Activated B cell treated with CpG ODN at 0.5 μM for 24 hours (primary cell): ENCODE results near the gene SLC6A19. TPM values are rescaled to one million over a fixed set of nuclear protein-coding genes. Genes with fewer than 3 reads are reported as not detected.

ENCODE experiments used
- ATAC-seq: fragments of 200-7000 bp; cut with Tn5 transposase; one replicate; pipeline ENCODE4 v1.10.0; 2021; ENCODE audit warnings: low read depth, mild to moderate bottlenecking, moderate library complexity
- CTCF ChIA-PET: fragments of 350-600 bp; sonication (Branson Sonifier 250); formaldehyde crosslinking; loops from one replicate; lab custom pipeline; 2021; ENCODE audit warnings: antibody characterized with exemption; lab: Charles Lee
- POLR2A ChIA-PET: fragments of 350-600 bp; sonication (Branson Sonifier 250); formaldehyde crosslinking; loops from one replicate; lab custom pipeline; 2021; ENCODE audit warnings: antibody characterized with exemption; lab: Charles Lee
- DNase-seq: peaks from one replicate; pipeline ENCODE4 v3.0.0; 2022
- H3K27ac Mint-ChIP-seq: one replicate; pipeline ENCODE4 v1.8.0; 2020; ENCODE audit warnings: mixed read lengths
- H3K27me3 Mint-ChIP-seq: one replicate; pipeline ENCODE4 v1.8.0; 2021; ENCODE audit warnings: mixed read lengths
- H3K36me3 Mint-ChIP-seq: one replicate; pipeline ENCODE4 v1.8.0; 2021; ENCODE audit warnings: low read depth, mixed read lengths
- H3K4me1 Mint-ChIP-seq: one replicate; pipeline ENCODE4 v1.8.0; 2021; ENCODE audit warnings: mixed read lengths
- H3K4me3 Mint-ChIP-seq: one replicate; pipeline ENCODE4 v1.8.0; 2020; ENCODE audit warnings: mild to moderate bottlenecking, mixed read lengths
- H3K9me3 Mint-ChIP-seq: one replicate; pipeline ENCODE4 v1.8.0; 2020; ENCODE audit warnings: mixed read lengths
- CTCF ChIP-seq: fragments of 200-600 bp; IDR thresholded peaks from one replicate; pipeline ENCODE4 v1.8.0; 2022; ENCODE audit warnings: antibody characterized with exemption, mild to moderate bottlenecking
- intact Hi-C: fragments of 100-400 bp; cut with micrococcal nuclease; formaldehyde crosslinking; loops from one replicate; pipeline ENCODE4 v1.15.1; 2024
- total RNA-seq: library from RNA; stranded (reverse); gene quantifications from 2 replicates; pipeline ENCODE4 v1.2.3, GENCODE V29; 2022

SLC6A19 gene
- total RNA-seq, 1 donor from 2014 or later, result not detected

GRCh38 chr5:1173485-1174070 lies 27.8 kb upstream of the SLC6A19 start:
- Mint-ChIP-seq H3K27me3 (peaks cover 7% of the 10 kb centered on the region), H3K36me3 (no peaks in the 10 kb centered on the region), H3K4me3 (no peak overlapping the region), H3K4me1 (no peaks in the 10 kb centered on the region), H3K9me3 (no peaks in the 10 kb centered on the region), H3K27ac (no peak overlapping the region)
- intact Hi-C loops, result loop anchor here (1.0 kb wide), 1 partner anchor 250 kb away; no protein-coding TSS in a partner anchor
- ChIA-PET POLR2A (interaction anchor here (1.4 kb wide), 1 partner anchor 421 kb away, joined by 4 read pairs; no protein-coding TSS in a partner anchor), CTCF (interaction anchor here (0.8 to 3.5 kb wide), 6 partner anchors 11 to 471 kb away, joined by 3 to 16 read pairs (median 4); no protein-coding TSS in a partner anchor)
- no peak for TF ChIP-seq CTCF
- DNase-seq, result no peak
- ATAC-seq, result no peak

- Mint-ChIP-seq H3K27ac (no peak overlapping the region), H3K36me3 (no peaks in the 10 kb centered on the region), H3K27me3 (peaks cover 7% of the 10 kb centered on the region), H3K9me3 (no peaks in the 10 kb centered on the region), H3K4me3 (no peak overlapping the region), H3K4me1 (no peaks in the 10 kb centered on the region)
- peak; percentile 37 for ATAC-seq
- ChIA-PET CTCF (interaction anchor here (0.8 to 3.5 kb wide), 8 partner anchors 10 to 479 kb away, joined by 3 to 16 read pairs (median 4); no protein-coding TSS in a partner anchor), POLR2A (interaction anchor here (1.4 kb wide), 1 partner anchor 420 kb away, joined by 4 read pairs; no protein-coding TSS in a partner anchor)
- no peak for TF ChIP-seq CTCF
- intact Hi-C loops, result loop anchor here (1.0 kb wide), 1 partner anchor 251 kb away; no protein-coding TSS in a partner anchor
- DNase-seq, result peak; percentile 33
Measured at GRCh38 chr5:1174122-1174936, 27.1 kb upstream of the SLC6A19 start.

- intact Hi-C loops, result no loop called here
- no peak for TF ChIP-seq CTCF
- H3K4me3 Mint-ChIP-seq, result no peak overlapping the region
- ATAC-seq (no peak), DNase-seq (no peak)
- H3K9me3 Mint-ChIP-seq, result no peaks in the 10 kb centered on the region
- H3K27me3 Mint-ChIP-seq, result peaks cover 7% of the 10 kb centered on the region
- no peak overlapping the region for H3K27ac Mint-ChIP-seq
- CTCF ChIA-PET, result interaction anchor here (1.1 to 3.5 kb wide), 5 partner anchors 9 to 478 kb away, joined by 3 to 16 read pairs (median 5); no protein-coding TSS in a partner anchor
- H3K36me3 Mint-ChIP-seq, result no peaks in the 10 kb centered on the region
- POLR2A ChIA-PET, result no interaction called here
- H3K4me1 Mint-ChIP-seq, result no peaks in the 10 kb centered on the region
Measured at GRCh38 chr5:1175015-1175414, 26.4 kb upstream of the SLC6A19 start.

- Mint-ChIP-seq H3K4me3 (no peak overlapping the region), H3K27me3 (peaks cover 7% of the 10 kb centered on the region), H3K27ac (no peak overlapping the region), H3K36me3 (no peaks in the 10 kb centered on the region), H3K9me3 (no peaks in the 10 kb centered on the region), H3K4me1 (no peaks in the 10 kb centered on the region)
- CTCF ChIA-PET, result interaction anchor here (3.5 kb wide), 1 partner anchor 468 kb away, joined by 16 read pairs; no protein-coding TSS in a partner anchor
- ATAC-seq, result no peak
- POLR2A ChIA-PET, result no interaction called here
- no peak for DNase-seq
- intact Hi-C loops, result no loop called here
- TF ChIP-seq CTCF, result no peak
Measured at GRCh38 chr5:1175801-1176472, 25.5 kb upstream of the SLC6A19 start.
